B cell (primary cell): ENCODE results near the gene MEG3. TPM values are rescaled to one million over a fixed set of nuclear protein-coding genes. Genes with fewer than 3 reads are reported as not detected.

Source experiments
- ATAC-seq: fragments of 200-7000 bp; cut with Tn5 transposase; one replicate; pipeline ENCODE4 v1.10.0; 2021; ENCODE audit warnings: low read depth, mild to moderate bottlenecking, moderate number of reproducible peaks, moderate library complexity
- CTCF ChIA-PET: fragments of 350-600 bp; sonication (Branson Sonifier 250); formaldehyde crosslinking; loops from one replicate; lab custom pipeline; 2021; ENCODE audit warnings: antibody characterized with exemption, inconsistent platforms; lab: Charles Lee
- POLR2A ChIA-PET: fragments of 350-600 bp; sonication (Branson Sonifier 250); formaldehyde crosslinking; loops from one replicate; lab custom pipeline; 2021; ENCODE audit warnings: antibody characterized with exemption; lab: Charles Lee
- DNase-seq: peaks from one replicate; pipeline ENCODE4 v3.0.0; 2013
- H2AFZ ChIP-seq: 2 replicates; pipeline ENCODE4 v1.6.1; 2012; ENCODE audit warnings: mild to moderate bottlenecking, low read depth, low read length; ENCODE audit not compliant: insufficient read depth, poor library complexity, severe bottlenecking
- H3K27ac ChIP-seq, 2 donors: 1 replicate in 1 of 2; 2 replicates in 1 of 2; pipeline ENCODE4 v1.5.1; 2012 to 2013; ENCODE audit warnings: low read length in 2 of 2, mild to moderate bottlenecking in 2 of 2, moderate library complexity in 1 of 2
- H3K27me3 ChIP-seq, 4 experiments: fragments of 200-600 bp in 1 of 4; sonication (generic) in 1 of 4; replicated peaks in 1 of 4; 1 replicate in 2 of 4; 2 replicates in 2 of 4; pipeline versions ENCODE4 v1.6.1 to v1.7.0; 2013 to 2016; ENCODE audit warnings: low read length in 3 of 4, mild to moderate bottlenecking in 2 of 4, mixed read lengths in 1 of 4, moderate library complexity in 1 of 4; ENCODE audit not compliant: insufficient read depth in 4 of 4, control insufficient read depth in 3 of 4; ENCODE audit errors: control extremely low read depth in 1 of 4
- H3K36me3 ChIP-seq, 2 experiments: replicated peaks in 1 of 2; 1 replicate in 1 of 2; 2 replicates in 1 of 2; pipeline versions ENCODE4 v1.6.1 to v1.7.1; 2013; ENCODE audit warnings: low read length in 1 of 2; ENCODE audit not compliant: insufficient read depth in 2 of 2, control insufficient read depth in 1 of 2; ENCODE audit errors: control extremely low read depth in 1 of 2, extremely low read depth in 1 of 2
- H3K4me1 ChIP-seq, 2 donors: fragments of 200-600 bp in 1 of 2; sonication (generic) in 1 of 2; 1 replicate in 1 of 2; 2 replicates in 1 of 2; pipeline versions ENCODE4 v1.5.1 to v1.6.1; 2013 to 2017; ENCODE audit warnings: low read length in 2 of 2; ENCODE audit not compliant: control insufficient read depth in 2 of 2, insufficient read depth in 2 of 2
- H3K4me2 ChIP-seq: replicated peaks from 2 replicates; pipeline ENCODE3; 2012; ENCODE audit warnings: mild to moderate bottlenecking, low read depth, low read length; ENCODE audit not compliant: poor library complexity, severe bottlenecking
- H3K4me3 ChIP-seq, 5 experiments: fragments of 200-600 bp in 1 of 5; sonication (generic) in 1 of 5; 1 replicate in 3 of 5; 2 replicates in 2 of 5; pipeline versions ENCODE4 v1.5.1 to v1.7.0; 2011 to 2016; ENCODE audit warnings: low read length in 4 of 5, mild to moderate bottlenecking in 4 of 5, low read depth in 2 of 5, control low read depth in 1 of 5, moderate library complexity in 1 of 5; ENCODE audit not compliant: insufficient read depth in 1 of 5; ENCODE audit errors: control extremely low read depth in 1 of 5, extremely low read depth in 1 of 5
- H3K79me2 ChIP-seq: fragments of 200-600 bp; sonication (generic); one replicate; pipeline ENCODE4 v1.6.0; 2016; ENCODE audit warnings: low read length; ENCODE audit not compliant: control insufficient read depth, insufficient read depth
- H3K9ac ChIP-seq: fragments of 200-600 bp; sonication (generic); 2 replicates; pipeline ENCODE4 v1.6.1; 2017; ENCODE audit warnings: mild to moderate bottlenecking, low read length, moderate library complexity
- H3K9me3 ChIP-seq, 3 donors: one replicate each; pipeline versions ENCODE4 v1.6.1 to v1.7.1; 2013; ENCODE audit warnings: low read length in 2 of 3; ENCODE audit not compliant: control insufficient read depth in 2 of 3, insufficient read depth in 1 of 3; ENCODE audit errors: control extremely low read depth in 1 of 3
- H4K20me1 ChIP-seq: 2 replicates; pipeline ENCODE4 v1.6.0; 2012; ENCODE audit warnings: mild to moderate bottlenecking, low read length; ENCODE audit not compliant: insufficient read depth, control insufficient read depth, poor library complexity, severe bottlenecking
- H3K27ac Mint-ChIP-seq: one replicate; pipeline ENCODE4 v1.8.0; 2021; ENCODE audit warnings: mixed read lengths
- H3K27me3 Mint-ChIP-seq: one replicate; pipeline ENCODE4 v1.8.0; 2021; ENCODE audit warnings: mixed read lengths
- H3K4me1 Mint-ChIP-seq: one replicate; pipeline ENCODE4 v1.8.0; 2021; ENCODE audit warnings: mixed read lengths
- H3K4me3 Mint-ChIP-seq: one replicate; pipeline ENCODE4 v1.8.0; 2021; ENCODE audit warnings: mixed read lengths
- H3K9me3 Mint-ChIP-seq: one replicate; pipeline ENCODE4 v1.8.0; 2022; ENCODE audit warnings: mixed read lengths; ENCODE audit not compliant: insufficient read depth
- CTCF ChIP-seq: fragments of 200-600 bp; IDR thresholded peaks from one replicate; pipeline ENCODE4 v1.8.0; 2022; ENCODE audit warnings: antibody characterized with exemption, mild to moderate bottlenecking
- EZH2 ChIP-seq: IDR thresholded peaks from 2 replicates; pipeline ENCODE4 v1.6.1; 2012; ENCODE audit warnings: borderline replicate concordance, low read depth, mild to moderate bottlenecking, moderate library complexity, low read length; ENCODE audit not compliant: insufficient read depth, poor library complexity, severe bottlenecking
- WGBS: methylation state at CpG from one replicate; pipeline ENCODE4 v1.1.5; 2013; ENCODE audit warnings: missing lambda C conversion rate; ENCODE audit not compliant: insufficient coverage; 5-methylcytosine and 5-hydroxymethylcytosine counted together
- intact Hi-C: fragments of 100-400 bp; cut with micrococcal nuclease; formaldehyde crosslinking; loops from one replicate; pipeline ENCODE4 v1.10.0; 2022
- polyA minus RNA-seq: library from RNA; depleted of rRNA, polyadenylated mRNA; stranded (reverse); fragments of >200 nt; gene quantifications from 2 replicates; pipeline ENCODE4 v1.2.3, GENCODE V29; 2012
- polyA plus RNA-seq: library from polyadenylated mRNA; depleted of rRNA; stranded (reverse); fragments of >200 nt; gene quantifications from 2 replicates; pipeline ENCODE4 v1.2.3, GENCODE V29; 2012
- total RNA-seq, 2 donors: library from RNA; stranded (reverse); fragments of 120-200 nt in 1 of 2; gene quantifications; 1 replicate in 1 of 2; 2 replicates in 1 of 2; pipeline versions ENCODE4 v1.2.3 to v1.2.4, GENCODE V29; 2013 to 2022

MEG3 gene
- total RNA-seq: not detected in 2 replicates
- 73.8 TPM for total RNA-seq (2013)
- polyA plus RNA-seq: 0.06 and 0.13 TPM in 2 replicates
- under 0.01 TPM in 2 replicates for polyA minus RNA-seq

GRCh38 chr14:100825713-100826331, at the start of gene MEG3:
Gene MEG3 (plus strand): TSS chr14:100826118.
- ChIA-PET CTCF (no interaction called here), POLR2A (no interaction called here)
- Histone ChIP-seq H3K4me2 (no peak within 1 kb of the TSS), H3K9me3 (peaks cover 0 to 47% (median 0%) of the 10 kb centered on the region in 3 donors), H3K27me3 (peaks cover 0 to 13% (median 0%) of the 10 kb centered on the region in 4 experiments), H3K36me3 (no peaks in the 10 kb centered on the region), H3K4me3 (no peak within 1 kb of the TSS), H3K4me1 (no peaks in the 10 kb centered on the region), H3K79me2 (no peaks in the 10 kb centered on the region), H2AFZ (no peak within 1 kb of the TSS), H4K20me1 (no peaks in the 10 kb centered on the region), H3K27ac (no peak within 1 kb of the TSS), H3K9ac (no peak within 1 kb of the TSS)
- 43% methylated on average over 39 of the region's 39 CpGs for WGBS
- peaks cover 2% of the 10 kb centered on the region for H3K4me1 Mint-ChIP-seq
- no peak for TF ChIP-seq CTCF
- no peak for TF ChIP-seq EZH2
- no peak for DNase-seq
- intact Hi-C loops: no loop called here
- no peaks in the 10 kb centered on the region for H3K9me3 Mint-ChIP-seq
- peaks cover 21% of the 10 kb centered on the region for H3K27me3 Mint-ChIP-seq
- ATAC-seq: no peak
- no peak within 1 kb of the TSS for H3K4me3 Mint-ChIP-seq
- no peak within 1 kb of the TSS for H3K27ac Mint-ChIP-seq

- no peaks in the 10 kb centered on the region for H3K9me3 Mint-ChIP-seq
- H3K4me2 ChIP-seq: no peak overlapping the region
- no peak overlapping the region for H2AFZ ChIP-seq
- WGBS: 86% methylated on average over 11 of the region's 14 CpGs
- H4K20me1 ChIP-seq: no peaks in the 10 kb centered on the region
- ChIA-PET POLR2A (no interaction called here), CTCF (no interaction called here)
- no peak overlapping the region for H3K4me3 Mint-ChIP-seq
- H3K27me3 Mint-ChIP-seq: no peaks in the 10 kb centered on the region
- intact Hi-C loops: no loop called here
- no peak for TF ChIP-seq CTCF
- no peak for TF ChIP-seq EZH2
- H3K27me3 ChIP-seq: no peaks in the 10 kb centered on the region
- no peak overlapping the region for H3K27ac Mint-ChIP-seq
- ATAC-seq (no peak), DNase-seq (no peak)
- H3K79me2 ChIP-seq: no peaks in the 10 kb centered on the region
- H3K4me1 Mint-ChIP-seq: no peaks in the 10 kb centered on the region
- H3K27ac ChIP-seq: no peak overlapping the region
- no peak overlapping the region for H3K9ac ChIP-seq
- no peaks in the 10 kb centered on the region for H3K36me3 ChIP-seq
- H3K4me1 ChIP-seq: no peaks in the 10 kb centered on the region
- no peaks in the 10 kb centered on the region for H3K9me3 ChIP-seq
- H3K4me3 ChIP-seq: no peak overlapping the region
Measured at GRCh38 chr14:100776681-100777365, 49.1 kb upstream of the MEG3 start.
